GM21786 (cell line): Measurements from ENCODE around the gene EHMT1.
"Not testable (repeated sequence)": the region's sequence is repeated elsewhere in the genome, so short reads cannot be mapped to it uniquely, and the experiment has no call there.

Experiments
- ATAC-seq: cut with Tn5 transposase; IDR thresholded peaks from one replicate; pipeline ENCODE4 v1.9.1; 2021; ENCODE audit not compliant: unreplicated experiment

EHMT1 gene

GRCh38 chr9:137880160-137880975 lies 261.6 kb downstream of the EHMT1 start:
- ATAC-seq: no peak

- no peak for ATAC-seq
Measured at GRCh38 chr9:137880976-137881530, 262.2 kb downstream of the EHMT1 start.

- no peak for ATAC-seq
Measured at GRCh38 chr9:137881591-137882505, 263.0 kb downstream of the EHMT1 start.

DNA sequence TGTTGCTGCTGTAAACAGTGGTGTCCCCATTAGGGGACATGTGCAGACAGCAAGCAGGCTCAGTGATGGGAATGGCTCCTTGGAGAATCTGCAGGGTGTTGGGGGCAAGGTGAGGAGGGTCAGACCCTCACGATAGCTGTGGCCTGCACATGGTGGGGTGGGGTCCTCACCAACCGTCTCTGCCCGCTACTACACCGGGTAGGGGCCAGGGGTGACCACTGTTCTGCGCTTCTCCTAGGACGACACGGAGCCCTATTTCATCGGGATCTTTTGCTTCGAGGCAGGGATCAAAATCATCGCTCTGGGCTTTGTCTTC lies 263.7 kb downstream of the EHMT1 start:
- no peak for ATAC-seq

DNA sequence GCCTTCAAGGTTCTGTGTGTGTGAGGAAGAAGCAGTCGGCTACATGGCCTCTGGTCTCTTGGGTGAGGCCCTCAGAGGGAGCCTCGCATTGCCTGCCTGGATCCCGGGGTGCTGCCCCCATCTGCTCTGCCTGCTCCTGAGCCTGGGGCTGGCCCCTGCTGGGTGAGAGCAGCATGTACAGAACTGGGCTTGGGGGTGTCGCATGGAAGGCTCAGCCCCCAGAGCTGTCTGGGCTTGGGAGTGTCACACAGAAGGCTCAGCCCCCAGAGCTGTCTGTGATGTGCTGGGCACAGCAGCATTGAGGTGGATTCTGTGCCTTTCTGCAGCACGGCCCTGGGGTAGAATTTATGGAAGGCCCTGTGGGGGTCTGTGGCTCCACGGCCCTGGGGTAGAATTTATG lies 265.2 kb downstream of the EHMT1 start:
- ATAC-seq: not testable (repeated sequence)

- ATAC-seq: not testable (repeated sequence)
Measured at GRCh38 chr9:137884547-137884946, 265.7 kb downstream of the EHMT1 start.

GRCh38 chr9:137885121-137885520 lies 266.3 kb downstream of the EHMT1 start:
- not testable (repeated sequence) for ATAC-seq
